ENCODE results near the gene USP15.
"Not testable (repeated sequence)": the region's sequence is repeated elsewhere in the genome, so short reads cannot be mapped to it uniquely, and the experiment has no call there.

USP15 gene

GRCh38 chr12:62323386-62323785 is 63.2 kb downstream of the USP15 start:
- no peak for DNase-seq (ENCODE audit: low read depth)

- no peak for DNase-seq (ENCODE audit: low read depth)
Measured at GRCh38 chr12:62328296-62328921, 68.2 kb downstream of the USP15 start.

- no peak for DNase-seq (ENCODE audit: low read depth)
Measured at GRCh38 chr12:62331306-62331705, 71.1 kb downstream of the USP15 start.

GRCh38 chr12:62332598-62332997 is 72.4 kb downstream of the USP15 start:
- no peak for DNase-seq (ENCODE audit: low read depth)

- DNase-seq (ENCODE audit: low read depth), result no peak
Measured at GRCh38 chr12:62335057-62335456, 74.9 kb downstream of the USP15 start.

- no peak for DNase-seq (ENCODE audit: low read depth)
Measured at GRCh38 chr12:62335796-62336195, 75.6 kb downstream of the USP15 start.

GRCh38 chr12:62337643-62338042 is 77.4 kb downstream of the USP15 start:
- DNase-seq (ENCODE audit: low read depth), result not testable (repeated sequence)

- not testable (repeated sequence) for DNase-seq (ENCODE audit: low read depth)
Measured at GRCh38 chr12:62342614-62343303, 82.6 kb downstream of the USP15 start.

GRCh38 chr12:62343304-62344120 is 83.3 kb downstream of the USP15 start:
- not testable (repeated sequence) for DNase-seq (ENCODE audit: low read depth)

GRCh38 chr12:62344731-62345556 is 84.7 kb downstream of the USP15 start:
- DNase-seq (ENCODE audit: low read depth), result not testable (repeated sequence)

- DNase-seq (ENCODE audit: low read depth), result no peak
Measured at GRCh38 chr12:62345667-62346066, 85.5 kb downstream of the USP15 start.

GRCh38 chr12:62346817-62347216 is 86.6 kb downstream of the USP15 start:
- no peak for DNase-seq (ENCODE audit: low read depth)

GRCh38 chr12:62347922-62348650 is 87.9 kb downstream of the USP15 start:
- no peak for DNase-seq (ENCODE audit: low read depth)

GRCh38 chr12:62350554-62350953 is 90.3 kb downstream of the USP15 start:
- no peak for DNase-seq (ENCODE audit: low read depth)

GRCh38 chr12:62351326-62351725 is 91.1 kb downstream of the USP15 start:
- DNase-seq (ENCODE audit: low read depth), result no peak

GRCh38 chr12:62361048-62361447 is 100.8 kb downstream of the USP15 start:
- no peak for DNase-seq (ENCODE audit: low read depth)

GRCh38 chr12:62363506-62363905 is 103.3 kb downstream of the USP15 start:
- no peak for DNase-seq (ENCODE audit: low read depth)

- not testable (repeated sequence) for DNase-seq (ENCODE audit: low read depth)
Measured at GRCh38 chr12:62364697-62365096, 104.5 kb downstream of the USP15 start.

GRCh38 chr12:62365846-62366245 is 105.6 kb downstream of the USP15 start:
- DNase-seq (ENCODE audit: low read depth), result not testable (repeated sequence)

- not testable (repeated sequence) for DNase-seq (ENCODE audit: low read depth)
Measured at GRCh38 chr12:62368430-62369223, 108.4 kb downstream of the USP15 start.
